Lower leg skin (tissue), 4 donors: Measurements from ENCODE around the gene HECTD4. TPM values are rescaled to one million over a fixed set of nuclear protein-coding genes. Genes with fewer than 3 reads are reported as not detected.
"Not testable (repeated sequence)": the region's sequence is repeated elsewhere in the genome, so short reads cannot be mapped to it uniquely, and the experiment has no call there.

ENCODE experiments used
- DNase-seq, 2 donors: peaks; one replicate each; pipeline ENCODE4 v3.0.0-alpha.2; 2019; ENCODE audit warnings: low spot score in 2 of 2
- H3K4me3 ChIP-seq: fragments of 200-600 bp; sonication (generic); 2 replicates; pipeline ENCODE4 v1.5.1; 2017; ENCODE audit warnings: mild to moderate bottlenecking, low read depth; ENCODE audit not compliant: poor library complexity, severe bottlenecking
- POLR2A ChIP-seq, 2 donors: fragments of 450-650 bp; IDR thresholded peaks; one replicate each; pipeline ENCODE4 v1.6.1; 2016 to 2017; ENCODE audit warnings: antibody characterized with exemption in 2 of 2, mild to moderate bottlenecking in 1 of 2, moderate library complexity in 1 of 2
- WGBS, 2 donors: methylation state at CpG; one replicate each; pipeline ENCODE4 v1.1.5; 2018; 5-methylcytosine and 5-hydroxymethylcytosine counted together
- intact Hi-C: fragments of 100-400 bp; cut with DNase I; formaldehyde crosslinking; loops from one replicate; pipeline ENCODE4 v1.15.0; 2023; ENCODE audit warnings: low total_unique reads
- microRNA-seq, 2 donors: library from miRNA; unstranded; fragments of <30 nt; microRNA quantifications; one replicate each; pipeline ENCODE4, GENCODE V29; 2016; ENCODE audit warnings: borderline replicate concordance in 2 of 2, borderline number of aligned reads in 1 of 2
- total RNA-seq, 4 donors: library from RNA; depleted of rRNA; stranded (reverse); fragments of >200 nt; gene quantifications; one replicate each; pipeline ENCODE4 v1.1.0, GENCODE V29; 2016
- TF ChIP-seq, protein P1 (sequence below), 3 donors: fragments of 450-650 bp; IDR thresholded peaks; one replicate each; pipeline ENCODE4 v1.5.1; 2016; ENCODE audit warnings: antibody characterized with exemption in 3 of 3, mild to moderate bottlenecking in 3 of 3, moderate library complexity in 2 of 3

Gene HECTD4
- total RNA-seq, 4 donors from 2014 or later, result 33.2 to 70.6 (median 35.5) TPM

DNA sequence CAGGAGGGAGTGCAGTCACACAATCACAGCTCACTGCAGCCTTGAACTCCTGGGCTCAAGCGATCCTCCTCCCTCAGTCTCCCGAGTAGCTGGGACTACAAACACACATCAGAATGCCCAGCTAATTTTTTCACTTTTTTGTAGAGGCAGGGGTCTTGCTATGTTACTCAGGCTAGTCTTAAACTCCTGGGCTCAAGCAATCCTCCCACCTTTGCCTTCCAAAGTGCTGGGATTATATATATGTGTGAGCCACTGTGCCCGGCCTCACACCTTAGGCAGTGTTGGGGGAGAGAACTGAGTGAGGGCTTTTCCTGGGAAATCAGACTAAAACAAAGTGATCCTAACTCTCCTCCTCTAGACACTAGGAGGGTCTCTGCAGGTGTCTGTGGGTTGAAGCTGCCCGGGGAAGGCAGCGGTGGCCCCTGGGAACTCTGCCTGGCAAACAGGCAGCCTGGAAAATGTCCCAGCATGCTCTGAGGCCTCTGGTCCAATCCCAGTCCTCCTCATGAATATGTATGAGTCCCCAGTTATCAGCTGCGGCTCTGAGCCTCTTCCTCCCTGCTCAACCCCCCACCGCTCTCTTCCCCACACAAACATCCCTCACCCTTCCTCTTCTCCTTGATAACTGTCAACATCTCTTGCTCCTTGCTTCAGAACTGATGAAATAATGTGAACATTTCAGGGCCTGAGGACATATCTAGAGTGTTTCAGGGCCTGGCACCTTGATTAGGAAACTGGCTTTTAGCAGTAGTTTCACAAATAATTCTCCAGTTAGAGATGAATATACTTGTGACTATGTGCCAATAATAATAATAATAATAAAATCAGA, 265.8 kb downstream of the HECTD4 start:
- peak in 1 of 2 donors; percentile 86 for DNase-seq
- no peak overlapping the region for H3K4me3 ChIP-seq
- TF ChIP-seq, protein P1, sequence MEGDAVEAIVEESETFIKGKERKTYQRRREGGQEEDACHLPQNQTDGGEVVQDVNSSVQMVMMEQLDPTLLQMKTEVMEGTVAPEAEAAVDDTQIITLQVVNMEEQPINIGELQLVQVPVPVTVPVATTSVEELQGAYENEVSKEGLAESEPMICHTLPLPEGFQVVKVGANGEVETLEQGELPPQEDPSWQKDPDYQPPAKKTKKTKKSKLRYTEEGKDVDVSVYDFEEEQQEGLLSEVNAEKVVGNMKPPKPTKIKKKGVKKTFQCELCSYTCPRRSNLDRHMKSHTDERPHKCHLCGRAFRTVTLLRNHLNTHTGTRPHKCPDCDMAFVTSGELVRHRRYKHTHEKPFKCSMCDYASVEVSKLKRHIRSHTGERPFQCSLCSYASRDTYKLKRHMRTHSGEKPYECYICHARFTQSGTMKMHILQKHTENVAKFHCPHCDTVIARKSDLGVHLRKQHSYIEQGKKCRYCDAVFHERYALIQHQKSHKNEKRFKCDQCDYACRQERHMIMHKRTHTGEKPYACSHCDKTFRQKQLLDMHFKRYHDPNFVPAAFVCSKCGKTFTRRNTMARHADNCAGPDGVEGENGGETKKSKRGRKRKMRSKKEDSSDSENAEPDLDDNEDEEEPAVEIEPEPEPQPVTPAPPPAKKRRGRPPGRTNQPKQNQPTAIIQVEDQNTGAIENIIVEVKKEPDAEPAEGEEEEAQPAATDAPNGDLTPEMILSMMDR (IDR thresholded peaks at IDR 0.05), result no peak
- no peak for TF ChIP-seq POLR2A (IDR thresholded peaks at IDR 0.05)
- intact Hi-C loops, result no loop called here
- WGBS, 2 donors, result 41 to 50% methylated on average over 7 of the region's 7 CpGs

DNA sequence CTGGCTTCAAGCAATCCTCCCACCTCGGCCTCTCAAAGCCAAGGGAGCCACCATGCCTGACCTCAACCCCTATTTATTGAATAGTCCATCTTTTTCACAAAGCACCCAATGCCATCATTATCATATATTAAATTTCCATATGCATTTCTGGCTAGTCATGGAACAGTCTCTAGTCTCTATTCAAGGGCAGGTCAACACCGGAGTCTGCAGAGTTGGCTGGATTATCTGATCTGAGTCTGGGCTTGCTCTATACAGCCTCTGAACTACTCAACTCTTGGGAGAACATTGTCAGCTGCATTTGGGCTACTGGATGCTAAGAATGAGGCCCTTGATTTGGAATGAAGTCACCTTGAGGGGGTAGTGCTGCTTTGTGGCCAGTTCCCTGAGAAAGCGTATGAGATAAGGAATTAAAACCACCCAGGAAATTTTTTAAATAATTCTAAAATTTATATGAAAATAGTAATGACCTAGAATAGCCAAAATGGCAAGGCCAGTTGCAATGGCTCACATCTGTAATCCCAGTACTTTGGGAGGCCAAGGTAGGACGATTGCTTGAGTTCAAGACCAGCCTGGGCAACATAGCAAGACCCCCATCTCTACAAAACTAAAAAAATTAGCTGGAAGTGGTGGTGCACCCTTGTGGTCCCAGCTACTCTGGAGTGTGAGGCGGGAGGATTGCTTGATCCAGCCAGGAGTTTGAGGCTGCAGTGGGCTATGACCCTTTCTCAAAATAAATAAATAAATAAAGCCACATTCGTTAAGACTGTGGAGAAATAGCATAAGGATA, 266.8 kb downstream of the HECTD4 start:
- TF ChIP-seq, protein P1 (IDR thresholded peaks at IDR 0.05), result no peak
- no peak for TF ChIP-seq POLR2A (IDR thresholded peaks at IDR 0.05)
- peak in 1 of 2 donors; percentile 46 for DNase-seq
- intact Hi-C loops, result no loop called here
- no peak overlapping the region for H3K4me3 ChIP-seq
- 73 to 78% methylated on average over 6 of the region's 6 CpGs for WGBS, 2 donors

DNA sequence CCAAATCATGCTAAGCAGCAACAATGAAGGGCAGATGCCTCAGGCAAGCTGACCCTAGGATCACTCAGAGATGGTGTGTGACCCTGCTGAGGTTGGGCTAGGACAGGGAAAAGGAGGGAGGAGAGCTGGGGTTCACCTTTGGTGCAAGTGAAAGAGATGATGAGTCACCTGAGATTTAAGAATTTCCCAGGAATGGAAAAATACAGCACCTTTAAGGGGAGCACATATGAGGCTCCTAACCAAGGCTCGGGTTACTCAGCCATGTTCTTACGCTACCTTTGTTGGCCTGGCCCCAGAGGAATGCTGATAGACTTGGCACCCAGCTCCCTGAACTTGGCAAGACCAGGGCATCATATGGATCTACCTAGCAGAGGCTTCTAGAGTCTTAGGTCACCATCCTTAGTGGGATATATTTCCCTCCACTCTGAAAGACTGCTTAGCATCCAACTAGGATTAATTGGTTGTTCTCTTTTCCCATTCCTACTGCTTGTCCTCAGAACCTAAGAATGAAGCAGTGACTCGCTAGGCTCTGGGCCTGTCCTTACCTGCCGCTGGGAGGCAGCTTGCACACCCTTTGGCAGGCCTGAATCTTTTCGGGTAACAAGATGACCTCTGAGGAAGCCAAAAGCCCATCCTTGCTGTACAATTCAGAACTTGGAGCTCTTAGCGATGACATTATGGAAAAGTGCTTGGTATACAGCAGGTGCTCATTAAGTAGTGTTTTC, 269.7 kb downstream of the HECTD4 start:
- no peak overlapping the region for H3K4me3 ChIP-seq
- TF ChIP-seq, protein P1 (IDR thresholded peaks at IDR 0.05), result no peak
- TF ChIP-seq POLR2A (IDR thresholded peaks at IDR 0.05), result no peak
- 54 to 55% methylated on average over 6 of the region's 6 CpGs for WGBS, 2 donors
- intact Hi-C loops, result no loop called here
- peak in 1 of 2 donors; percentile 86 for DNase-seq

DNA sequence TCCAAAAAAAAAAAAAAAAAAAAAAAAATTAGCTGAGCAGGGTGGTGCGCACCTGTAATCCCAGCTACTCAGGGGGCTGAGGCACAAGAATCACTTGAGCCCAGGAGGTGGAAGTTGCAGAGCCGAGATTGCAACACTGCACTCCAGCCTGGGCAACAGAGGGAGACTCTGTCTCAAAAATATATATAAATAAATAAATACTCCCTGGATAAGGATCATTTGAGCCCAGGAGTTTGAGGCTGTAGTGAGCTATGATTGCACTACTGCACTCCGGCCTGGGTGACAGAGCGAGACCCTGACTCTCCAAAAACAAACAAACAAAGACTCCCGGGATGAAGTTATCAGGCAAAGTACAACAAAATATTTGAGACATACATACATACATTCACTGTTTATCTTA, 270.3 kb downstream of the HECTD4 start:
- no peak overlapping the region for H3K4me3 ChIP-seq
- intact Hi-C loops, result no loop called here
- WGBS, 2 donors, result 53 to 56% methylated on average over 5 of the region's 5 CpGs
- peak in 1 of 2 donors; percentile 59 for DNase-seq
- TF ChIP-seq, protein P1 (IDR thresholded peaks at IDR 0.05), result no peak
- no peak for TF ChIP-seq POLR2A (IDR thresholded peaks at IDR 0.05)

DNA sequence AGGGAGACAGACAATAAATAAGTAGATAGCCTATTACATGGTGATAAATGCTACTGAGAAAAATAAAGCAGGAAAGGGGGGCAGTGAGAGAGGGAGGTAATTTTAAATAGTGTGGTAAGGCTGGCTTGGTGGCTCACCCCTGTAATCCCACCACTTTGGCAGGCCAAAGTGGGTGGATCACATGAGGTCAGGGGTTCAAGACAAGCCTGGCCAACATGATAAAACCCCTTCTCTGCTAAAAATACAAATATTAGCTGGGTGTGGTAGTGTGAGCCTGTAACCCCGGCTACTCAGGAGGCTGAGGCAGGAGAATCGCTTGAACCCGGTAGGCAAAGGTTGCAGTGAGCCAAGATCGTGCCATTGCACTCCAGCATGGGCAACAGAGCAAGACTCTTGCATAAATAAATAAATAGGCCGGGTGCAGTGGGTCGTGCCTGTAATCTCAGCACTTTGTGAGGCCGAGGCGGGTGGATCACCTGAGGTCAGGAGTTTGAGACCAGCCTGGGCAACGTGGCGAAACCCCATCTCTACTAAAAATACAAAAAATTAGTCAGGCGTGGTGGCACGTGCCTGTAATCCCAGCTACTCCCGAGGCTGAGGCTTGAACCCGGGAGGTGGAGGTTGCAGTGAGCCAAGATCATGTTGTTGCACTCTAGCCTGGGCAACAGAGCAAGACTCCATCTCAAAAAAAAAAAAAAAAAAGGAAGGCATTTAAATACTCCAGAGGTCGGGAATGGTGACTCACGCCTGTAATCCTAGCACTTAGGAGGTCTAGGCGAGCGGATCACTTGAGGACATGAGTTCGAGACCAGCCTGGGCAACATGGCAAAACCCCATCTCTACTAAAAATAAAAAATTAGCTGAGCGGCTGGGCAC, 271.2 kb downstream of the HECTD4 start:
- H3K4me3 ChIP-seq, intact Hi-C loops: not testable (repeated sequence)
- peak in 1 of 2 donors; percentile 56 for DNase-seq
- 78 to 79% methylated on average over 20 of the region's 20 CpGs for WGBS, 2 donors

Small RNA genes lying within 50 kb of the gene (microRNA-seq; reads per million reads assigned to microRNA genes)
- 0 reads per million in 2 donors for gene MIR6861

Other genes with a start within 250 kb of the HECTD4 start
- gene RPL6, start 27.2 kb upstream of the HECTD4 start, total RNA-seq, result 1,000 to 10,000 TPM; 1,306 to 1,912 (median 1,660) TPM
- 10 to 100 TPM; 61.6 to 88.0 (median 75.2) TPM for gene PTPN11, start 36.5 kb upstream of the HECTD4 start, total RNA-seq